Lung (tissue), 12 donors: ENCODE data around the gene ZNF205. TPM values are rescaled to one million over a fixed set of nuclear protein-coding genes. Genes with fewer than 3 reads are reported as not detected.

ENCODE experiments used
- ATAC-seq: fragments of 200-7000 bp; cut with Tn5 transposase; one replicate; pipeline ENCODE4 v1.9.1; 2020; ENCODE audit warnings: moderate number of reproducible peaks; ENCODE audit not compliant: insufficient read depth, low FRiP score
- DNase-seq, 3 donors: peaks; one replicate each; pipeline ENCODE4 v3.0.0-alpha.2; 2013 to 2017
- H3K27ac ChIP-seq, 2 donors: one replicate each; pipeline ENCODE4 v1.5.1; 2013; ENCODE audit warnings: mild to moderate bottlenecking in 2 of 2, moderate library complexity in 2 of 2, control low read depth in 1 of 2, inconsistent platforms in 1 of 2, low read depth in 1 of 2, low read length in 1 of 2
- H3K27me3 ChIP-seq, 3 donors: one replicate each; pipeline ENCODE4 v1.5.1; 2013; ENCODE audit warnings: low read length in 2 of 3; ENCODE audit not compliant: control insufficient read depth in 3 of 3, insufficient read depth in 3 of 3
- H3K36me3 ChIP-seq, 4 donors: one replicate each; pipeline ENCODE4 v1.5.1; 2013; ENCODE audit warnings: low read length in 4 of 4, mild to moderate bottlenecking in 1 of 4, moderate library complexity in 1 of 4; ENCODE audit not compliant: control insufficient read depth in 4 of 4, insufficient read depth in 4 of 4
- H3K4me1 ChIP-seq, 5 donors: one replicate each; pipeline ENCODE4 v1.5.1; 2013; ENCODE audit warnings: low read length in 5 of 5, mild to moderate bottlenecking in 2 of 5, moderate library complexity in 1 of 5; ENCODE audit not compliant: control insufficient read depth in 5 of 5, insufficient read depth in 5 of 5
- H3K4me3 ChIP-seq: one replicate; pipeline ENCODE4 v1.5.1; 2013; ENCODE audit warnings: mild to moderate bottlenecking, control low read depth, moderate library complexity
- H3K9ac ChIP-seq, 2 donors: one replicate each; pipeline ENCODE4 v1.5.1; 2013; ENCODE audit warnings: low read length in 2 of 2, control low read depth in 1 of 2; ENCODE audit not compliant: insufficient read depth in 1 of 2
- H3K9me3 ChIP-seq, 4 donors: one replicate each; pipeline ENCODE4 v1.5.1; 2013; ENCODE audit warnings: low read length in 3 of 4, mild to moderate bottlenecking in 1 of 4, moderate library complexity in 1 of 4; ENCODE audit not compliant: control insufficient read depth in 4 of 4, insufficient read depth in 3 of 4
- WGBS, 2 donors: extraction: QIAGEN DNeasy Blood & Tissue Kit; methylation state at CpG; one replicate each; pipeline ENCODE4 v1.1.7; 2013; 5-methylcytosine and 5-hydroxymethylcytosine counted together
- polyA plus RNA-seq, 2 donors: library from polyadenylated mRNA; stranded (reverse); fragments of 200-250 nt; gene quantifications; one replicate each; pipeline ENCODE4 v1.2.1, GENCODE V29; 2013
- total RNA-seq, 2 donors: library from RNA; depleted of rRNA in 1 of 2; stranded (reverse); fragments of >200 nt in 1 of 2; gene quantifications; one replicate each; pipeline ENCODE4 v1.2.1, GENCODE V29; 2014 to 2021
- TF ChIP-seq, protein P1 (sequence below): IDR thresholded peaks from 2 replicates; pipeline ENCODE4 v1.5.1; 2012; ENCODE audit warnings: mild to moderate bottlenecking; ENCODE audit errors: control extremely low read depth, extremely low read depth
- donor health status: control.
- donor health status: control.
- donor health status: Bipolar disorder and iron deficiency.
- donor health status: healthy.
- donor health status: DM: yes; HTN: yes; CAD: no.

ZNF205 gene
- total and polyA plus RNA-seq, 4 donors: 9.8 to 33.0 (median 11.5) TPM

DNA sequence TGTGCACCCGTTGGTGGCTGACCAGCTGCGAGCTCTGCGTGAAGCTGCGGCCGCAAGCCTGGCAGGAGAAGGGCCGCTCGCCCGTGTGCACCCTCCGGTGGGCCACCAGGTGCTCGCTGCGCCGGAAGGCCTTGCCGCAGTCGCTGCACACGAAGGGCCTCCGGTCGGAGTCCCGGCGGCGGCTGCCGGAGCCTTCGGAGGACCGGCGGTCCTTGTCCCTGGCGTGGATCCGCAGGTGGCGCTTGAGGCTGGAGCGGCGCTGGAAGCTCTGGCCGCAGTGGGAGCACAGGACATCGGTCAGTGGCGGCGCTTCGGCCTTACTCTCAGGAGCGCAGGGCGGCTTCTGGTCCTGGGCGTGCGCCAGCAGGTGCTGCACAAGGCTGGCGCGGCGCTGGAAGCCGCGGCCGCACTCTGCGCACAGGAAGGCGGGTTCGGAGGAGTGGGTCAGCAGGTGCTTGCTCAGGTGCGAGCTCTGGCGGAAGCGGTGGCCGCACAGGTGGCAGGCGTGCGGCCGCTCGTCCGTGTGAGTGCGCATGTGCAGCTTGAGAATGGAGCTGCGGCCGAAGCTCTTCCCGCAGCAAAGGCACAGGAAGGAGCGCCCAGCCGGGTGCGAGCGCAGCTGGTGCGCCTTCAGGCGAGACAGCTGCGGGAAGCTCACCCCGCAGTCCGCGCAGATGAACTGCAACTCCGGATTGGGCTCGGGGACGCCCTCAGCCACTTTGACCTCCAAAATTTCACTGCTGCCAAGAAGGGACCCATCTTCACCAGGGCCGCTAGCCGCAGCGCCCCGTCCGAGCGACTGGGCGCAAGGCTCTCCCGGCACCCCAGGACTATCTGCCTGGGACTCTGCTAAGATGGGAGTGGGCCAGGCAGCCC, 22.4 kb upstream of the ZNF205 start:
- no peak overlapping the region for H3K27ac ChIP-seq
- H3K4me3 ChIP-seq: no peak overlapping the region
- H3K4me1 ChIP-seq: peaks cover 0 to 17% (median 3%) of the 10 kb centered on the region in 5 donors
- no peaks in the 10 kb centered on the region for H3K9me3 ChIP-seq
- WGBS, 2 donors: 97 to 99% methylated on average over 81 of the region's 81 CpGs
- TF ChIP-seq, protein P1, sequence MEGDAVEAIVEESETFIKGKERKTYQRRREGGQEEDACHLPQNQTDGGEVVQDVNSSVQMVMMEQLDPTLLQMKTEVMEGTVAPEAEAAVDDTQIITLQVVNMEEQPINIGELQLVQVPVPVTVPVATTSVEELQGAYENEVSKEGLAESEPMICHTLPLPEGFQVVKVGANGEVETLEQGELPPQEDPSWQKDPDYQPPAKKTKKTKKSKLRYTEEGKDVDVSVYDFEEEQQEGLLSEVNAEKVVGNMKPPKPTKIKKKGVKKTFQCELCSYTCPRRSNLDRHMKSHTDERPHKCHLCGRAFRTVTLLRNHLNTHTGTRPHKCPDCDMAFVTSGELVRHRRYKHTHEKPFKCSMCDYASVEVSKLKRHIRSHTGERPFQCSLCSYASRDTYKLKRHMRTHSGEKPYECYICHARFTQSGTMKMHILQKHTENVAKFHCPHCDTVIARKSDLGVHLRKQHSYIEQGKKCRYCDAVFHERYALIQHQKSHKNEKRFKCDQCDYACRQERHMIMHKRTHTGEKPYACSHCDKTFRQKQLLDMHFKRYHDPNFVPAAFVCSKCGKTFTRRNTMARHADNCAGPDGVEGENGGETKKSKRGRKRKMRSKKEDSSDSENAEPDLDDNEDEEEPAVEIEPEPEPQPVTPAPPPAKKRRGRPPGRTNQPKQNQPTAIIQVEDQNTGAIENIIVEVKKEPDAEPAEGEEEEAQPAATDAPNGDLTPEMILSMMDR: no peak
- ATAC-seq (no peak), DNase-seq (no peak)
- no peaks in the 10 kb centered on the region for H3K36me3 ChIP-seq
- H3K9ac ChIP-seq: no peak overlapping the region
- H3K27me3 ChIP-seq: peaks cover 0 to 3% (median 0%) of the 10 kb centered on the region in 3 donors

DNA sequence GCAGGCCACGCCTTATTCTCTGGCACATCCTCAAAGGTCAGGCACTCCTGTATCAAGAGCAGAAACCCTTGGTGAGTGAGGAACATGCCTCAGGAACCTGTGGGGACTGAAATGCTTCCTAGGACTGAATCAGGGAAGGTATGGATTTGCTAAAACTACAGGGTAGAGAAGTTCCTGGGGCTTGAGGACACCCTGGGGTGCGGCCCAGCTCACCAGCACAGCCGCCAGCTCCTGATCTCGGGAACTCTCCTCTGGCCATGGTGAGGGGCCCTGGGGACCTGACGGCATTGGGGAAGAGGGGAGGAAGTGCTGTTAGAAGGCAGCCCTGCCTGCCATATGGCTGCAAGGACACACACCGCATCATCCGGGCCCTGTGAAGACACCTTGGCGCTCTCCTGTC, 20.8 kb upstream of the ZNF205 start:
- Histone ChIP-seq H3K4me3 (no peak overlapping the region), H3K4me1 (peaks cover 0 to 14% (median 3%) of the 10 kb centered on the region in 5 donors), H3K9ac (no peak overlapping the region), H3K27me3 (peaks cover 0 to 3% (median 0%) of the 10 kb centered on the region in 3 donors), H3K36me3 (no peaks in the 10 kb centered on the region), H3K27ac (no peak overlapping the region), H3K9me3 (no peaks in the 10 kb centered on the region)
- no peak for DNase-seq
- WGBS, 2 donors: 88 to 89% methylated on average over 8 of the region's 8 CpGs
- TF ChIP-seq, protein P1: no peak
- ATAC-seq: no peak

DNA sequence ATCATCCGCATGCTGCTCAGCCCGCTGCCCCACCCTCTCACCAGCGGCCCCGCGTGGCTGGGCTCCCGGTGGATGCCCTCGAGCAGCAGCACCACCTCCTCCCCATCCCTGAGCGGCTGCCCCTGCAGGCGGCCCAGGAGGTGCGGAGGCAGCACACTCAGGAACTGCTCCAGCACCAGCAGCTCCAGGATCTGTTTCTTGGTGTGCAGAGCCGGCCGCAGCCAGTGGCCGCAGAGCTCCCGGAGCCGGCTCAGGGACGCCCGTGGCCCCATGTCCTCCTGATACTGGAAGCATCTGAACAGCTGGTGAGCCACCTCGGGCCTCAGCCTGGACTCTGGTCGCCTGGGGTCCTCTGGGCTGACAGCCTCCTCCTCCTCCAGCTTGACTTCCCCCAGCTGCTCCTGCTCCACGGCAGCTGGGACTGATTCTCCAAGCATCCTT, 19.9 kb upstream of the ZNF205 start:
- Histone ChIP-seq H3K4me1 (peaks cover 0 to 13% (median 3%) of the 10 kb centered on the region in 5 donors), H3K27me3 (peaks cover 0 to 6% (median 1%) of the 10 kb centered on the region in 3 donors), H3K9ac (no peak overlapping the region), H3K9me3 (no peaks in the 10 kb centered on the region), H3K4me3 (no peak overlapping the region), H3K27ac (no peak overlapping the region), H3K36me3 (no peaks in the 10 kb centered on the region)
- TF ChIP-seq, protein P1: no peak
- WGBS, 2 donors: 75 to 85% methylated on average over 16 to 20 of the region's 20 CpGs
- ATAC-seq: no peak
- DNase-seq: no peak
